ENCODE data around the gene WDFY2. TPM values are rescaled to one million over a fixed set of nuclear protein-coding genes. Genes with fewer than 3 reads are reported as not detected.

The WDFY2 gene
- total and polyA plus RNA-seq, 2 experiments from 2014 or later, result 11.4 to 24.0 TPM

DNA sequence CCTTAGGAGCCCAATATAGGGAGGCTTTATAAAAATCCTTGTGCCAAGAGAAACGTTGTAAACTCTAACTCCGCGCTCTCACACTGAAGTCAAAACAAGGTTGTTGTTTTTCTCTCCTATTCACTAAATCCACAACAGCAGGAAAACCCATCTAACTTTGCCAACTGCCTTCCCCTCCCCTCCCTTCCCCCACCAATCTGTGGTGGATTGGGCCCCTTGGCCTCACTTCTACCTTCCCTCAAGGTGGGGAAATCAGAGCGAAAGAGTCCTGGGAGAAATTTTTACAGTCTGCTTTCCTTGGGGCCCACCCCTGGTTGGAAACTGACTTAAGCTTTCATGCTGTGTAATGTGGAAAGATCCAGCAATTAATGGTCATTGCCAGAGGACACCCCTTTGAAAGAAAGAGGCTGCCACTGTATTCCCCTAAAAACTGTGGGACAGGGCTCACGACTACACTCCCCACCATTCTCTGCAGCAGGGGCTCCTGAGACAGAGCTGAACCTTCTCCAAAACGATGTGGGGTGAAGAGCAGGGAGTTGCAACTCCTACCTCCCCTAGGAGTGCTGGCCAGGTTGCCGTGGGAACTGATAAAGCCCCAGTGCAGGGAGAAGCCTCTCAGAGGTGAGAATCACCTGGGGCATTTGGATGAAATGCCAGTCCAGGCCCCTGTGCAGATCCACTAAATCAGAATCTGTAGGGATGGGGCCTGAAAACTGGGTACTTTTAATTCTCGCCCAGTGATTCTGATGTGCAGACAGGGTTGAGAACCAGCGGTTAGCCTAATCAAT lies 218.6 kb downstream of the WDFY2 start (continued):
- TF ChIP-seq CTCF (conservative IDR thresholded peaks at IDR 0.05; ENCODE audit: low read depth in 2 of 2) (no peak), JUNB (IDR thresholded peaks at IDR 0.05; ENCODE audit: unreplicated experiment) (no peak), ZNF331 (CRISPR knock-in tag; IDR thresholded peaks at IDR 0.05; ENCODE audit: low read depth) (no peak), POLR2AphosphoS5 (IDR thresholded peaks at IDR 0.05; ENCODE audit: low read depth) (no peak), NANOG (IDR thresholded peaks at IDR 0.05; ENCODE audit: borderline replicate concordance) (no peak), EZH2 (IDR thresholded peaks at IDR 0.05; ENCODE audit: low read depth, unreplicated experiment) (no peak), ZNF114 (CRISPR knock-in tag; IDR thresholded peaks at IDR 0.05) (no peak)
- TF ChIP-seq, protein P1, sequence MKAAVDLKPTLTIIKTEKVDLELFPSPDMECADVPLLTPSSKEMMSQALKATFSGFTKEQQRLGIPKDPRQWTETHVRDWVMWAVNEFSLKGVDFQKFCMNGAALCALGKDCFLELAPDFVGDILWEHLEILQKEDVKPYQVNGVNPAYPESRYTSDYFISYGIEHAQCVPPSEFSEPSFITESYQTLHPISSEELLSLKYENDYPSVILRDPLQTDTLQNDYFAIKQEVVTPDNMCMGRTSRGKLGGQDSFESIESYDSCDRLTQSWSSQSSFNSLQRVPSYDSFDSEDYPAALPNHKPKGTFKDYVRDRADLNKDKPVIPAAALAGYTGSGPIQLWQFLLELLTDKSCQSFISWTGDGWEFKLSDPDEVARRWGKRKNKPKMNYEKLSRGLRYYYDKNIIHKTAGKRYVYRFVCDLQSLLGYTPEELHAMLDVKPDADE (IDR thresholded peaks at IDR 0.05), result no peak

- H3K4me1 ChIP-seq (ENCODE audit: insufficient read depth), result peaks cover 49% of the 10 kb centered on the region
- no peak for TF ChIP-seq NANOG (IDR thresholded peaks at IDR 0.05; ENCODE audit: borderline replicate concordance)
- no peak for TF ChIP-seq EZH2 (IDR thresholded peaks at IDR 0.05; ENCODE audit: low read depth, unreplicated experiment)
- TF ChIP-seq CTCF (conservative IDR thresholded peaks at IDR 0.05; ENCODE audit: low read depth in 2 of 2), result no peak
- no peak for TF ChIP-seq JUNB (IDR thresholded peaks at IDR 0.05; ENCODE audit: unreplicated experiment)
- no peak for TF ChIP-seq REST (IDR thresholded peaks at IDR 0.05; ENCODE audit: unreplicated experiment)
- TF ChIP-seq, protein P1 (IDR thresholded peaks at IDR 0.05), result peak; percentile 18; the same call in 1 of the 2 replicates
- TF ChIP-seq EZH2phosphoT487 (IDR thresholded peaks at IDR 0.05; ENCODE audit: unreplicated experiment), result no peak
- no peak for TF ChIP-seq STAT1 (IDR thresholded peaks at IDR 0.05; ENCODE audit: unreplicated experiment)
- peak; percentile 85 for TF ChIP-seq CREB1 (CRISPR knock-in tag; IDR thresholded peaks at IDR 0.05; ENCODE audit: low read depth)
- peak; percentile 53 for TF ChIP-seq POLR2AphosphoS5 (IDR thresholded peaks at IDR 0.05; ENCODE audit: low read depth)
- DNase-seq (ENCODE audit: low spot score) (peak; percentile 89), ATAC-seq (peak; percentile 77)
- peaks cover 9% of the 10 kb centered on the region; the same call in 1 of the 2 replicates for H3F3A ChIP-seq (replicated peaks; ENCODE audit: low read depth)
- no peaks in the 10 kb centered on the region for H3K36me3 ChIP-seq (ENCODE audit: insufficient read depth)
- no peaks in the 10 kb centered on the region for H4K20me1 ChIP-seq (replicated peaks; ENCODE audit: insufficient read depth)
- Mint-ChIP-seq H3K27ac (peak within 1 kb of the TSS; percentile 92), H3K9me3 (no peaks in the 10 kb centered on the region), H3K36me3 (ENCODE audit: low read depth) (no peaks in the 10 kb centered on the region; the same call in 2 of the 3 replicates), H3K4me3 (peak within 1 kb of the TSS; percentile 85), H3K27me3 (ENCODE audit: insufficient read depth, low read depth, poor library complexity) (peaks cover 9% of the 10 kb centered on the region), H3K4me1 (peaks cover 61% of the 10 kb centered on the region)
- peak within 1 kb of the TSS; percentile 88 for H3K4me3 ChIP-seq
- H2AFZ ChIP-seq, result peak within 1 kb of the TSS; percentile 96
- no peaks in the 10 kb centered on the region for H3K9me2 ChIP-seq (ENCODE audit: insufficient read depth)
- 0 out of 2 replicates have a peak, but pooled peaks cover 4% of the 10 kb centered on the region for H3K79me2 ChIP-seq (replicated peaks; ENCODE audit: insufficient read depth)
- H3K27ac ChIP-seq (ENCODE audit: low read depth), result peak within 1 kb of the TSS; percentile 87
- no peaks in the 10 kb centered on the region for H3K27me3 ChIP-seq (ENCODE audit: insufficient read depth)
- peak within 1 kb of the TSS; percentile 93 for H3K4me2 ChIP-seq
These were observed 219.4 kb downstream of the WDFY2 start, which contains the start of gene DHRS12 for GRCh38 chr13:51803422-51804294. DHRS12 (minus strand) TSS chr13:51804163; CDS start chr13:51799659, 4,504 bp downstream.
